Mucosa of stomach (tissue), 1 donor: Measurements from ENCODE around the gene LIPN.
"Not testable (repeated sequence)": the region's sequence is repeated elsewhere in the genome, so short reads cannot be mapped to it uniquely, and the experiment has no call there.

Experiments used
- H3K27me3 ChIP-seq: one replicate; pipeline ENCODE4 v1.7.0; 2013; ENCODE audit warnings: mild to moderate bottlenecking, low read length; ENCODE audit not compliant: control insufficient read depth, insufficient read depth
- H3K36me3 ChIP-seq: one replicate; pipeline ENCODE4 v1.7.0; 2013; ENCODE audit warnings: low read length; ENCODE audit not compliant: control insufficient read depth, insufficient read depth
- H3K4me1 ChIP-seq: one replicate; pipeline ENCODE4 v1.7.0; 2013; ENCODE audit warnings: mild to moderate bottlenecking, low read length; ENCODE audit not compliant: control insufficient read depth, insufficient read depth
- H3K4me3 ChIP-seq: one replicate; pipeline ENCODE4 v1.7.0; 2013; ENCODE audit warnings: low read length
- H3K9ac ChIP-seq: one replicate; pipeline ENCODE4 v1.7.0; 2013; ENCODE audit warnings: mild to moderate bottlenecking, low read length, moderate library complexity
- H3K9me3 ChIP-seq: one replicate; pipeline ENCODE4 v1.7.0; 2013; ENCODE audit warnings: mild to moderate bottlenecking, low read length, moderate library complexity; ENCODE audit not compliant: control insufficient read depth
- donor health status: Pancreatic carcinoma.

The LIPN gene

GRCh38 chr10:88759366-88760101 is at the start of gene LIPN:
LIPN (plus strand) TSS chr10:88760020; CDS start chr10:88761406, 1,386 bp downstream.
- H3K4me3 ChIP-seq, result no peak within 1 kb of the TSS
- no peak within 1 kb of the TSS for H3K9ac ChIP-seq

GRCh38 chr10:88715517-88715916 is 44.3 kb upstream of the LIPN start:
- H3K9ac ChIP-seq, result no peak overlapping the region
- no peaks in the 10 kb centered on the region for H3K9me3 ChIP-seq
- no peaks in the 10 kb centered on the region for H3K27me3 ChIP-seq
- no peaks in the 10 kb centered on the region for H3K4me1 ChIP-seq
- H3K36me3 ChIP-seq, result no peaks in the 10 kb centered on the region
- H3K4me3 ChIP-seq, result no peak overlapping the region

More at GRCh38 chr10:88759366-88760101, at the start of gene LIPN:
- Histone ChIP-seq H3K9me3 (no peaks in the 10 kb centered on the region), H3K4me1 (no peaks in the 10 kb centered on the region), H3K36me3 (no peaks in the 10 kb centered on the region), H3K27me3 (no peaks in the 10 kb centered on the region)

GRCh38 chr10:88721392-88721791 is 38.4 kb upstream of the LIPN start:
- Histone ChIP-seq H3K4me1 (no peaks in the 10 kb centered on the region), H3K9ac (no peak overlapping the region), H3K27me3 (no peaks in the 10 kb centered on the region), H3K9me3 (no peaks in the 10 kb centered on the region), H3K4me3 (no peak overlapping the region), H3K36me3 (no peaks in the 10 kb centered on the region)

DNA sequence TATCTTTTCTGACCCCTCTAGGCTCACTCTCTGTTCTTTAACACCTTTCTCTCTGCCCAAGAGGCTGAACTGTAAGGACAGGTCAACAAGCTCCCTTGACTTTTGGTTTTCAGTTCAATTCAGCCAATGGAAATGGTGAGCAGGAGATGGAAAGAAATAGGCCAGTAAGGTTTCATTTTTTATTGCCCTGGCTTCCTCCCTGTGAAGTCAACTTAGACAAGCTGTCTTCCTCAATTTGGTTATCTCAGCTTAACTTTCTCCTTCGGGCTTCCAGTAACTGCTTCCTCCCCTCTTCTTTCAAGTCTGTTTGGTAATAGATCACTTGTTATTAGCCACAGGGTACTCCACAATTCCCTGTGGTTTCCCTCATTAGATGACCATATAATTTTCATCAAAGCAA is 34.0 kb upstream of the LIPN start:
- Histone ChIP-seq H3K9ac (no peak overlapping the region), H3K4me3 (no peak overlapping the region), H3K4me1 (no peaks in the 10 kb centered on the region), H3K36me3 (no peaks in the 10 kb centered on the region), H3K9me3 (no peaks in the 10 kb centered on the region), H3K27me3 (no peaks in the 10 kb centered on the region)

DNA sequence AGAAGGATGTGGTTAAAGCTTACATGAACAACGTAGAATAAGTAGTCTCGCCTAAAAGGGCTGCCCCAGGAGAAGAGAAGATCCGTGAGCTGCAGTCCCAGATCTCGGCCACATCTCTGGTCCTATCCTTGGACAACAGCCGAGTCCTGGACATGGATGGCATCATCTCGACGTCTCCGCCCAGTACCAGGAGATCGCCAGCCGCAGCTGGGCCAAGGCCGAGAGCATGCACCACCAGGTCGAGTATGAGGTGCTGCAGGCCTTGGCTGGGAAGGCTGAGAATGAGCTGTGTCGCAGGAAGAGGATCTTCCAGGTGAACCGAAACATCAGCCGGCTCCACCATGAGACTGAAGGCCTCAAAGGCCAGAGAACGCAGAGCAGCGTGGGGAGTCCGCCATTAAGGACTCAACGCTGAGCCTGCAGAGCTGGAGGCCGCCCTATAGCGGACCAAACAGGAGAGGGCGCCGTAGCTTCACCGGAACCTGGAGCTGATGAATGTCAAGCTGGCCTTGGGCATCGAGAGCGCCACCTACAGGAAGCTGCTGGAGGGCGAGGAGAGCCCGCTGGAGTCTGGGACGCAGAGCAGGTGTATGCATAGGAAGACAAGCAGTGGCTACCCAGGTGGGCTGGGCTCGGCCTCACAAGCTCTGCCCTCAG is 31.6 kb upstream of the LIPN start:
- Histone ChIP-seq H3K27me3 (no peaks in the 10 kb centered on the region), H3K4me1 (no peaks in the 10 kb centered on the region), H3K4me3 (no peak overlapping the region), H3K9me3 (no peaks in the 10 kb centered on the region), H3K36me3 (no peaks in the 10 kb centered on the region), H3K9ac (no peak overlapping the region)

DNA sequence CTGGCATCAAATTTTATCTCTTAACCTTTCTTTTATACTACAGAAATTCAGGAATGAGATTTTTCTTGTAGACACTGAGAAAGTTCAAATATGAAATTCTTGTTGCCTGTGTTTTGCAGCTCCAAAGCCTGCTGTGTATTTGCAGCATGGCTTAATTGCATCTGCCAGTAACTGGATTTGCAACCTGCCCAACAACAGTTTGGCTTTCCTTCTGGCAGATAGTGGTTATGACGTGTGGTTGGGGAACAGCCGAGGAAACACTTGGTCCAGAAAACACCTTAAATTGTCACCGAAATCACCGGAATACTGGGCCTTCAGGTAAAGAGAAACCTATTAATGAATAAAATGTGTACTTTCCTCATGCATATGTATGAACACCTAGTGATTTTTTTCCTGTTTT is 29.0 kb upstream of the LIPN start:
- H3K27me3 ChIP-seq, result no peaks in the 10 kb centered on the region
- no peak overlapping the region for H3K9ac ChIP-seq
- no peaks in the 10 kb centered on the region for H3K4me1 ChIP-seq
- no peaks in the 10 kb centered on the region for H3K9me3 ChIP-seq
- H3K36me3 ChIP-seq, result no peaks in the 10 kb centered on the region
- H3K4me3 ChIP-seq, result no peak overlapping the region

GRCh38 chr10:88731296-88731695 is 28.5 kb upstream of the LIPN start:
- H3K4me3 ChIP-seq, result no peak overlapping the region
- no peaks in the 10 kb centered on the region for H3K27me3 ChIP-seq
- no peaks in the 10 kb centered on the region for H3K4me1 ChIP-seq
- H3K9me3 ChIP-seq, result no peaks in the 10 kb centered on the region
- no peaks in the 10 kb centered on the region for H3K36me3 ChIP-seq
- no peak overlapping the region for H3K9ac ChIP-seq

- no peak overlapping the region for H3K9ac ChIP-seq
- H3K4me1 ChIP-seq, result no peaks in the 10 kb centered on the region
- H3K9me3 ChIP-seq, result no peaks in the 10 kb centered on the region
- no peak overlapping the region for H3K4me3 ChIP-seq
- no peaks in the 10 kb centered on the region for H3K36me3 ChIP-seq
- H3K27me3 ChIP-seq, result no peaks in the 10 kb centered on the region
Observed at GRCh38 chr10:88733215-88733614, 26.6 kb upstream of the LIPN start.

DNA sequence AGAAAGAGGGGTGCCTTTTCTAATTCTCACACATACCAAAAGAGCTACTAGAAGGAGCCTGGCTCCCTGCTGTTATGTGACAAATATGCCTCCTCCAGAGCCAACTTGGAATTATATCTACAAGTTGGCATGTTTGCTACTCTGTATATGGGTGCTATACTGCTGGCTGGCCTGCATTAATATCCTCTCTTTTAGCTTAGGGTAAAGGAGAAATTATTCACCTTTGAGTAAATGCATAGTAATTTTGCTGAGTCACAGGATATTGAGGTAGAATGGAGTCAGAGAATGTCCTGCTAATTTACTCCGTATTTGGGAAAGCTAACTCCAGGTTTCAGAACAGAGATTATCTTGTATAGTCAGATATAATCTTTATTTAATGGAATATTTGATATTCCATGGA is 24.2 kb upstream of the LIPN start:
- Histone ChIP-seq H3K36me3 (no peaks in the 10 kb centered on the region), H3K4me3 (no peak overlapping the region), H3K9ac (no peak overlapping the region), H3K4me1 (no peaks in the 10 kb centered on the region), H3K27me3 (no peaks in the 10 kb centered on the region), H3K9me3 (no peaks in the 10 kb centered on the region)

- not testable (repeated sequence) for H3K27me3 ChIP-seq, H3K9me3 ChIP-seq, H3K4me1 ChIP-seq, H3K36me3 ChIP-seq, H3K9ac ChIP-seq, H3K4me3 ChIP-seq
Observed at GRCh38 chr10:88741921-88742320, 17.9 kb upstream of the LIPN start.

GRCh38 chr10:88742448-88742847 is 17.4 kb upstream of the LIPN start:
- Histone ChIP-seq H3K4me3 (no peak overlapping the region), H3K9ac (no peak overlapping the region)

DNA sequence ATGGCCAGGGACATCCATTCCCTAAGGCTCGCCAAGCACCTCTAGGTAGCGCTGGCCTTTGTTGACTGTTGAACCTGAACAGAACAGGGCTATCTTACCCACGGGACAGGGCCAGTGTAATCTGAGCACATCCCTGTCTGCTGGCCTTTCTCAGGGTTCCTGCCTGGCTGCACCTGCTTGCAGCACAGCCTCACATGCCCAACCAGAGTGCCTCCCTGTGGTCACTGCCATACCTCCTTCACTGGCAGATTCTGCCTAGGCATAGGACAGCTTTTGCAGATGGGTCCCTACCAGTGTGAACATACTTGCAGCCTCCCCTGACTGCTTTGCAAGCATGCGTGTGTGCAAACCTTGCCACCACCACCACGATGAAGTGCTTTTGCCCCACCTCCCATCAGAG is 15.8 kb upstream of the LIPN start:
- no peaks in the 10 kb centered on the region for H3K27me3 ChIP-seq
- H3K4me3 ChIP-seq, result no peak overlapping the region
- H3K9me3 ChIP-seq, result no peaks in the 10 kb centered on the region
- H3K4me1 ChIP-seq, result no peaks in the 10 kb centered on the region
- H3K9ac ChIP-seq, result no peak overlapping the region
- H3K36me3 ChIP-seq, result no peaks in the 10 kb centered on the region

More at GRCh38 chr10:88742448-88742847, 17.4 kb upstream of the LIPN start:
- no peaks in the 10 kb centered on the region for H3K36me3 ChIP-seq
- H3K4me1 ChIP-seq, result no peaks in the 10 kb centered on the region
- H3K9me3 ChIP-seq, result no peaks in the 10 kb centered on the region
- no peaks in the 10 kb centered on the region for H3K27me3 ChIP-seq
